DOHH2 (cell line): ENCODE measurements around the gene PCED1B.

Source experiments
- H3F3A ChIP-seq: fragments of 200-600 bp; sonication (generic), shearing (Covaris generic); 2 replicates; pipeline ENCODE4 v1.6.0; 2016; ENCODE audit warnings: antibody characterized with exemption, mild to moderate bottlenecking; ENCODE audit not compliant: control insufficient read depth, insufficient read depth
- H3K27ac ChIP-seq: fragments of 200-600 bp; sonication (generic); 2 replicates; pipeline ENCODE4 v1.5.1; 2014; ENCODE audit warnings: low read depth, mild to moderate bottlenecking, low read length, moderate library complexity
- H3K27me3 ChIP-seq: fragments of 200-600 bp; sonication (generic); 2 replicates; pipeline ENCODE4 v1.6.1; 2014; ENCODE audit warnings: mild to moderate bottlenecking, low read length, mixed read lengths; ENCODE audit not compliant: control insufficient read depth
- H3K36me3 ChIP-seq: fragments of 200-600 bp; sonication (generic); 2 replicates; pipeline ENCODE4 v1.6.1; 2014; ENCODE audit warnings: mild to moderate bottlenecking, low read length, moderate library complexity, mixed read lengths; ENCODE audit not compliant: control insufficient read depth
- H3K4me1 ChIP-seq: fragments of 200-600 bp; sonication (generic); 2 replicates; pipeline ENCODE4 v1.6.1; 2014; ENCODE audit warnings: mild to moderate bottlenecking, low read length, mixed read lengths; ENCODE audit not compliant: control insufficient read depth
- H3K4me2 ChIP-seq: fragments of 200-600 bp; sonication (generic); 2 replicates; pipeline ENCODE4 v1.6.0; 2014; ENCODE audit warnings: mild to moderate bottlenecking, low read length, moderate library complexity
- H3K4me3 ChIP-seq: fragments of 200-600 bp; sonication (generic); 2 replicates; pipeline ENCODE4 v1.5.1; 2014; ENCODE audit warnings: mild to moderate bottlenecking, low read length, mixed read lengths
- H3K79me2 ChIP-seq: fragments of 200-600 bp; sonication (generic); 2 replicates; pipeline ENCODE4 v1.6.1; 2014; ENCODE audit warnings: mild to moderate bottlenecking, low read length, mixed read lengths; ENCODE audit not compliant: control insufficient read depth
- H3K9me2 ChIP-seq: fragments of 200-600 bp; sonication (generic); replicated peaks from 2 replicates; pipeline ENCODE4 v1.6.1; 2014; ENCODE audit warnings: mild to moderate bottlenecking, low read length, mixed read lengths; ENCODE audit not compliant: control insufficient read depth
- H3K9me3 ChIP-seq: fragments of 200-600 bp; sonication (generic); 2 replicates; pipeline ENCODE4 v1.6.1; 2014; ENCODE audit warnings: antibody characterized with exemption, low read length, mixed read lengths; ENCODE audit not compliant: control insufficient read depth, insufficient read depth
- H4K20me1 ChIP-seq: fragments of 200-600 bp; sonication (generic); 2 replicates; pipeline ENCODE4 v1.6.0; 2014; ENCODE audit warnings: low read depth, mild to moderate bottlenecking, antibody characterized with exemption, low read length, moderate library complexity; ENCODE audit not compliant: control insufficient read depth, insufficient read depth
- EZH2phosphoT487 ChIP-seq: fragments of 200-600 bp; sonication (generic); IDR thresholded peaks from 2 replicates; pipeline ENCODE4 v1.6.1; 2017; ENCODE audit warnings: borderline replicate concordance, mild to moderate bottlenecking, antibody characterized with exemption, low read length, moderate library complexity, mixed read lengths
- TF ChIP-seq, protein P1 (sequence below): fragments of 200-600 bp; sonication (generic); IDR thresholded peaks from one replicate; pipeline ENCODE4 v1.5.1; 2014; ENCODE audit warnings: antibody characterized with exemption, mild to moderate bottlenecking, low read depth, low read length; ENCODE audit not compliant: poor library complexity, severe bottlenecking

Gene PCED1B

DNA sequence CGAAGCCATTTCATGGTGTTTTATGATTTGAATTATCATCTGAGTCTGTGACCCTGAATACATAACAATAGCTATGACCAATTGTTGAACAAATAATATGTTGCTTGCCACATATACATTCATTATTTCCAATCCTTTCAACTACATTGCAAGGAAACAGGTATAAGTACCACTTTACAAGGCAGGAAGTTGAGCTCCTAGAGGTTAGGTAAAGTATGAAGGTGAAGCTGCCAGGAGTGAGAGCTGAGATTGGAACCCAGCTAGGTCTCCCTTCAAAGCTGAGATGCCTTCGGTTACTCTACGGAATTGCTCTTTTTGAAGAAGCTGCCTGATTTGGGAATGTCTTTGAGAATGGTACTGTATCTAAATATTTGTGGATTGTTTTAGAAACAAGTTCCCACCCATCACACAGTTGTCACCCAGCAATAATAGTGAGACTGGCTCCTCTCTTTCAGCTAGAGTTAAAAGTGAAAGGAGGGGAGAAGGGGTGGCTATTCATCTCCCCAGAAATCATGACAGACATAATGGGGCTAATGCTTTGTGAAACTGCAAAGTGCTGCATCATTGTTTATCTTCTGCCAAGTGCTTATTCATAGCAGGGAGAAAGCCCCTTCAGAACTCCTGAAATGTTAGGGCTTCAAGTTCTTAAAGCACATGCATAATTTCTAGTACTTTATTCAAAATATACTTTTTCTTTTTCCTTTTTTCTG is 76.2 kb downstream of the PCED1B start:
- TF ChIP-seq, protein P1, sequence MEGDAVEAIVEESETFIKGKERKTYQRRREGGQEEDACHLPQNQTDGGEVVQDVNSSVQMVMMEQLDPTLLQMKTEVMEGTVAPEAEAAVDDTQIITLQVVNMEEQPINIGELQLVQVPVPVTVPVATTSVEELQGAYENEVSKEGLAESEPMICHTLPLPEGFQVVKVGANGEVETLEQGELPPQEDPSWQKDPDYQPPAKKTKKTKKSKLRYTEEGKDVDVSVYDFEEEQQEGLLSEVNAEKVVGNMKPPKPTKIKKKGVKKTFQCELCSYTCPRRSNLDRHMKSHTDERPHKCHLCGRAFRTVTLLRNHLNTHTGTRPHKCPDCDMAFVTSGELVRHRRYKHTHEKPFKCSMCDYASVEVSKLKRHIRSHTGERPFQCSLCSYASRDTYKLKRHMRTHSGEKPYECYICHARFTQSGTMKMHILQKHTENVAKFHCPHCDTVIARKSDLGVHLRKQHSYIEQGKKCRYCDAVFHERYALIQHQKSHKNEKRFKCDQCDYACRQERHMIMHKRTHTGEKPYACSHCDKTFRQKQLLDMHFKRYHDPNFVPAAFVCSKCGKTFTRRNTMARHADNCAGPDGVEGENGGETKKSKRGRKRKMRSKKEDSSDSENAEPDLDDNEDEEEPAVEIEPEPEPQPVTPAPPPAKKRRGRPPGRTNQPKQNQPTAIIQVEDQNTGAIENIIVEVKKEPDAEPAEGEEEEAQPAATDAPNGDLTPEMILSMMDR, result no peak
- TF ChIP-seq EZH2phosphoT487, result no peak
- Histone ChIP-seq H3K27me3 (no peaks in the 10 kb centered on the region), H3K9me2 (no peaks in the 10 kb centered on the region), H3K4me2 (no peak overlapping the region), H3K36me3 (no peaks in the 10 kb centered on the region), H3K4me1 (no peaks in the 10 kb centered on the region), H3K4me3 (no peak overlapping the region), H3K27ac (no peak overlapping the region), H3F3A (no peaks in the 10 kb centered on the region), H4K20me1 (no peaks in the 10 kb centered on the region), H3K9me3 (no peaks in the 10 kb centered on the region), H3K79me2 (no peaks in the 10 kb centered on the region)

DNA sequence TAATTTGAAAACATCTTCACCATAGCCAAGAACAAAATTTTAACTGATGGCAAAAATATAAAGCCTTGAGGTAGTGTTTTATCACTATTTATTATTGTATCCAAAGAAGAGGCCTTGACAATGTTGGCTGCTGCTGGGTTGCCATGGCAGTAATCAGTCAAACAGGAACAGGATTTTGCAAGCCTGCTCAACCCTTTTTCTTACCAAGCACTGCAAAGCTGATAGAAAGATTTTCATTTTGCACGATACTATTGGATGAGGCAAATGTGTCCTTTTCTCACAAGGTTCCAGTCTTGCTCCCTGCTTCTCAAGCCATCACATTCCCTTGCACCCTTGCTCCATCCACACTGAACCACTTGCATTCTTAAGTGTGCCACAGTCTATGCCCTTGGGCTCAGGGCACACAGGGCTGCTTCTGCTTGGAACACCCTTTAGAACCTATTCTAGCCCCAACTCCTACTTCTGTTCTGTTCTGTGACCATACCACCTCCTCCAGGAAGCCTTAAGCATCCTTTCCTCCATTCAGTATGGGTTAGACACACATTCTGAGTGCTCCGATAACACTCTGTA is 76.8 kb downstream of the PCED1B start:
- no peaks in the 10 kb centered on the region for H3K9me2 ChIP-seq
- H3K27me3 ChIP-seq, result no peaks in the 10 kb centered on the region
- no peaks in the 10 kb centered on the region for H3K79me2 ChIP-seq
- no peaks in the 10 kb centered on the region for H3F3A ChIP-seq
- H3K4me3 ChIP-seq, result no peak overlapping the region
- no peaks in the 10 kb centered on the region for H3K4me1 ChIP-seq
- H3K4me2 ChIP-seq, result no peak overlapping the region
- no peaks in the 10 kb centered on the region for H3K36me3 ChIP-seq
- TF ChIP-seq, protein P1, result no peak
- no peak for TF ChIP-seq EZH2phosphoT487
- H3K9me3 ChIP-seq, result no peaks in the 10 kb centered on the region
- H4K20me1 ChIP-seq, result no peaks in the 10 kb centered on the region
- H3K27ac ChIP-seq, result no peak overlapping the region

DNA sequence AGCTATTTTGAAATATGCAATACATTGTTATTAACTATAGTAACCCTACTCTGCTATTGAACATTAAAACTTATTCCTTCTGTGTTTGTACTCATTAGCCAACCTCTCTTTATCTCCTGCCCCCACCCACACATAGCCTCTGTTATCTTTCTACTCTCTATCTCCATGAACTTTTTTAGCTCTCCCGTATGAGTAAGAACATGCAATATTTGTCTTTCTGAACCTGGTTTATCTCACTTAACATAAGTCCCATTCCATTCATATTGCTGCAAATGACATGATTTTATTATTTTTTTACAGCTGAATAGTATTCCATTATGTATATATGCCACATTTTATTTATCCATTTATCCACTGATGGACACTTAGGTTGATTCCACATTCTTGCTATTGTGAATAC is 79.4 kb downstream of the PCED1B start:
- no peak overlapping the region for H3K4me2 ChIP-seq
- no peaks in the 10 kb centered on the region for H3K27me3 ChIP-seq
- no peak overlapping the region for H3K4me3 ChIP-seq
- no peaks in the 10 kb centered on the region for H4K20me1 ChIP-seq
- H3K9me2 ChIP-seq, result no peaks in the 10 kb centered on the region
- H3K79me2 ChIP-seq, result no peaks in the 10 kb centered on the region
- no peaks in the 10 kb centered on the region for H3F3A ChIP-seq
- H3K9me3 ChIP-seq, result no peaks in the 10 kb centered on the region
- TF ChIP-seq, protein P1, result no peak
- no peak for TF ChIP-seq EZH2phosphoT487
- no peaks in the 10 kb centered on the region for H3K4me1 ChIP-seq
- H3K36me3 ChIP-seq, result no peaks in the 10 kb centered on the region
- no peak overlapping the region for H3K27ac ChIP-seq
